Keratinocyte (primary cell): ENCODE results near the gene FOXJ1. TPM values are rescaled to one million over a fixed set of nuclear protein-coding genes. Genes with fewer than 3 reads are reported as not detected.

Experiments
- DNase-seq: peaks from one replicate; pipeline ENCODE4 v3.0.0-alpha.2; 2011; ENCODE audit warnings: low read depth, missing footprints, low spot score
- FAIRE-seq: peaks from 2 replicates; lab custom pipeline; 2011; peaks lifted over from hg19 to GRCh38; lab: Jason Lieb, UNC
- H2AFZ ChIP-seq: 2 replicates; pipeline ENCODE4 v1.6.0; 2012; ENCODE audit warnings: low read length, control low read depth, inconsistent platforms; ENCODE audit not compliant: control insufficient read depth
- H3K27ac ChIP-seq: 2 replicates; pipeline ENCODE4 v1.5.1; 2011; ENCODE audit warnings: low read length; ENCODE audit not compliant: control insufficient read depth, insufficient read depth
- H3K27me3 ChIP-seq: 3 replicates; pipeline ENCODE4 v1.6.0; 2011; ENCODE audit warnings: low read length; ENCODE audit not compliant: control insufficient read depth, insufficient read depth; ENCODE audit errors: extremely low read depth
- H3K36me3 ChIP-seq, 2 experiments: 2 replicates in 1 of 2; 3 replicates in 1 of 2; pipeline ENCODE4 v1.5.1; 2011; ENCODE audit warnings: low read length in 2 of 2, mild to moderate bottlenecking in 1 of 2; ENCODE audit not compliant: control insufficient read depth in 2 of 2, insufficient read depth in 2 of 2; ENCODE audit errors: extremely low read depth in 1 of 2
- H3K4me1 ChIP-seq: 3 replicates; pipeline ENCODE4 v1.5.1; 2011; ENCODE audit warnings: low read length; ENCODE audit not compliant: control insufficient read depth, insufficient read depth; ENCODE audit errors: extremely low read depth
- H3K4me2 ChIP-seq: 3 replicates; pipeline ENCODE4 v1.6.0; 2011; ENCODE audit warnings: low read depth, low read length; ENCODE audit not compliant: control insufficient read depth, insufficient read depth; ENCODE audit errors: extremely low read depth
- H3K4me3 ChIP-seq, 3 experiments: fragments of 200-600 bp in 1 of 3; sonication (generic) in 1 of 3; 2 replicates in 2 of 3; 3 replicates in 1 of 3; pipeline ENCODE4 v1.5.1; 2011 to 2016; ENCODE audit warnings: low read length in 3 of 3, mild to moderate bottlenecking in 3 of 3, control low read depth in 2 of 3, inconsistent platforms in 1 of 3, low read depth in 1 of 3, mixed read lengths in 1 of 3, mixed run types in 1 of 3, moderate library complexity in 1 of 3; ENCODE audit not compliant: control insufficient read depth in 2 of 3, insufficient read depth in 2 of 3; ENCODE audit errors: extremely low read depth in 1 of 3
- H3K79me2 ChIP-seq: 2 replicates; pipeline ENCODE4 v1.6.0; 2012; ENCODE audit warnings: low read length; ENCODE audit not compliant: control insufficient read depth, insufficient read depth
- H3K9ac ChIP-seq: 3 replicates; pipeline ENCODE4 v1.6.0; 2011; ENCODE audit warnings: low read length; ENCODE audit not compliant: control insufficient read depth, insufficient read depth; ENCODE audit errors: extremely low read depth
- H3K9me1 ChIP-seq: 3 replicates; pipeline ENCODE4 v1.6.0; 2011; ENCODE audit warnings: low read length; ENCODE audit not compliant: control insufficient read depth, insufficient read depth; ENCODE audit errors: extremely low read depth
- H3K9me3 ChIP-seq: 2 replicates; pipeline ENCODE4 v1.5.1; 2012; ENCODE audit warnings: low read depth, low read length; ENCODE audit not compliant: control insufficient read depth
- H4K20me1 ChIP-seq: 3 replicates; pipeline ENCODE4 v1.6.0; 2011; ENCODE audit warnings: low read length; ENCODE audit not compliant: control insufficient read depth, insufficient read depth; ENCODE audit errors: extremely low read depth
- CTCF ChIP-seq, 3 experiments: IDR thresholded peaks in 1 of 3; conservative IDR thresholded peaks in 1 of 3; optimal IDR thresholded peaks in 1 of 3; 2 replicates in 2 of 3; 3 replicates in 1 of 3; pipeline versions ENCODE3 to v1.5.1; 2011; ENCODE audit warnings: low read length in 3 of 3, mild to moderate bottlenecking in 3 of 3, moderate library complexity in 2 of 3, control low read depth in 1 of 3, inconsistent platforms in 1 of 3; ENCODE audit not compliant: insufficient read depth in 2 of 3; ENCODE audit errors: extremely low read depth in 1 of 3
- EZH2 ChIP-seq: IDR thresholded peaks from one replicate; pipeline ENCODE4 v1.6.1; 2012; ENCODE audit warnings: inconsistent platforms, mild to moderate bottlenecking, low read length, moderate library complexity
- dilution Hi-C: fragments of 300-500 bp; cut with MboI; formaldehyde crosslinking; loops from one replicate; pipeline ENCODE4 v1.7.0; 2020; ENCODE audit warnings: low sequenced_read_pairs; ENCODE audit not compliant: extremely low pct_ligation_motif_present
- polyA plus RNA-seq, 5 experiments: library from polyadenylated mRNA; depleted of rRNA in 3 of 5; stranded (reverse) in 3 of 5; stranded (forward) in 1 of 5; unstranded in 1 of 5; fragments of >200 nt; gene quantifications; 1 replicate in 1 of 5; 2 replicates in 3 of 5; 3 replicates in 1 of 5; pipeline versions ENCODE4 v1.2.1 to v1.2.3, GENCODE V29; 2011 to 2012; ENCODE audit warnings: missing spikeins in 2 of 5, low read depth in 1 of 5, low replicate concordance in 1 of 5

Gene FOXJ1
- polyA plus RNA-seq, 1 donor (not counting 4 experiments of a cell fraction or from before 2014, with no cell fraction given): 0.03 TPM

GRCh38 chr17:76142039-76142584, 1.1 kb upstream of the FOXJ1 start:
- DNase-seq: no peak
- Histone ChIP-seq H3K4me1 (peaks cover 6% of the 10 kb centered on the region), H3K9me3 (no peaks in the 10 kb centered on the region), H3K27ac (no peak overlapping the region), H3K36me3 (no peaks in the 10 kb centered on the region), H3K4me2 (no peak overlapping the region), H3K4me3 (no peak overlapping the region), H3K79me2 (no peaks in the 10 kb centered on the region), H4K20me1 (no peaks in the 10 kb centered on the region), H3K27me3 (peaks cover 51% of the 10 kb centered on the region), H2AFZ (no peak overlapping the region), H3K9me1 (no peaks in the 10 kb centered on the region), H3K9ac (no peak overlapping the region)
- no peak for TF ChIP-seq EZH2
- no peak for TF ChIP-seq CTCF (optimal IDR thresholded peaks at IDR 0.05 in 1 of 3, IDR thresholded peaks at IDR 0.05 in 1 of 3, conservative IDR thresholded peaks at IDR 0.05 in 1 of 3; ENCODE audit: extremely low read depth in 1 of 3, insufficient read depth in 2 of 3, low read length in 3 of 3)
- no peak for FAIRE-seq
- dilution Hi-C loops: no loop called here

- dilution Hi-C loops: no loop called here
- H3K4me1 ChIP-seq: peaks cover 6% of the 10 kb centered on the region
- H3K4me3 ChIP-seq: no peak overlapping the region
- no peak overlapping the region for H3K27ac ChIP-seq
- no peaks in the 10 kb centered on the region for H4K20me1 ChIP-seq
- H3K27me3 ChIP-seq: peaks cover 59% of the 10 kb centered on the region
- peak overlapping the region; percentile 80 for H3K4me2 ChIP-seq
- H3K79me2 ChIP-seq: no peaks in the 10 kb centered on the region
- no peaks in the 10 kb centered on the region for H3K9me3 ChIP-seq
- H3K9ac ChIP-seq: no peak overlapping the region
- FAIRE-seq: no peak
- H2AFZ ChIP-seq: no peak overlapping the region
- no peaks in the 10 kb centered on the region for H3K9me1 ChIP-seq
- no peaks in the 10 kb centered on the region for H3K36me3 ChIP-seq
- no peak for DNase-seq
- TF ChIP-seq EZH2: peak; percentile 85
- TF ChIP-seq CTCF (optimal IDR thresholded peaks at IDR 0.05 in 1 of 3, IDR thresholded peaks at IDR 0.05 in 1 of 3, conservative IDR thresholded peaks at IDR 0.05 in 1 of 3; ENCODE audit: extremely low read depth in 1 of 3, insufficient read depth in 2 of 3, low read length in 3 of 3): no peak
Observed at GRCh38 chr17:76140661-76141211, 309 bp downstream of the FOXJ1 start.
